WTC11 (cell line): Measurements from ENCODE around the gene NRG2. TPM values are rescaled to one million over a fixed set of nuclear protein-coding genes. Genes with fewer than 3 reads are reported as not detected.

ENCODE experiments used
- ATAC-seq: fragments of 200-7000 bp; cut with Tn5 transposase; 2 replicates; pipeline ENCODE4 v1.10.0; 2021; ENCODE audit warnings: mild to moderate bottlenecking, moderate library complexity
- CTCF ChIA-PET: fragments of 300-600 bp; sonication (Branson Sonifier 250); formaldehyde crosslinking; loops from one replicate; lab custom pipeline; 2021; ENCODE audit warnings: antibody characterized with exemption; lab: Charles Lee
- POLR2A ChIA-PET: fragments of 350-600 bp; sonication (Branson Sonifier 250); formaldehyde crosslinking; loops from one replicate; lab custom pipeline; 2021; ENCODE audit warnings: antibody characterized with exemption; lab: Charles Lee
- DNase-seq: peaks from one replicate; pipeline ENCODE4 v3.0.0; 2021; ENCODE audit warnings: low spot score
- H3K27ac Mint-ChIP-seq: 2 replicates; pipeline ENCODE4 v1.8.0; 2021; ENCODE audit warnings: mixed read lengths
- H3K27me3 Mint-ChIP-seq: 2 replicates; pipeline ENCODE4 v1.8.0; 2021; ENCODE audit warnings: low read depth, mild to moderate bottlenecking, moderate library complexity, mixed read lengths
- H3K36me3 Mint-ChIP-seq: 2 replicates; pipeline ENCODE4 v1.8.0; 2021; ENCODE audit warnings: mixed read lengths
- H3K4me1 Mint-ChIP-seq: 2 replicates; pipeline ENCODE4 v1.8.0; 2022; ENCODE audit warnings: mixed read lengths
- H3K4me3 Mint-ChIP-seq: 2 replicates; pipeline ENCODE4 v1.8.0; 2021; ENCODE audit warnings: mild to moderate bottlenecking, moderate library complexity, mixed read lengths
- H3K9me3 Mint-ChIP-seq: 2 replicates; pipeline ENCODE4 v1.8.0; 2021; ENCODE audit warnings: mixed read lengths
- CTCF ChIP-seq: fragments of 200-600 bp; IDR thresholded peaks from 2 replicates; pipeline ENCODE4 v1.8.0; 2022; ENCODE audit warnings: antibody characterized with exemption
- FOXP1 ChIP-seq: sonication (generic); formaldehyde crosslinking; IDR thresholded peaks from 2 replicates; pipeline ENCODE4 v1.8.0; 2022; ENCODE audit warnings: missing genetic modification reagents, mild to moderate bottlenecking, moderate library complexity, borderline replicate concordance
- GABPB1 ChIP-seq: sonication (generic); formaldehyde crosslinking; IDR thresholded peaks from 2 replicates; pipeline ENCODE4 v1.8.1; 2023; ENCODE audit warnings: mild to moderate bottlenecking, missing genetic modification reagents
- GRHL2 ChIP-seq: fragments of 250-450 bp; sonication (Bioruptor Pico); IDR thresholded peaks from 2 replicates; pipeline ENCODE4 v1.8.0; 2022; ENCODE audit warnings: mild to moderate bottlenecking, moderate library complexity; ENCODE audit not compliant: insufficient replicate concordance, severe bottlenecking
- NFATC4 ChIP-seq: fragments of 250-450 bp; sonication (Bioruptor Pico); IDR thresholded peaks from 2 replicates; pipeline ENCODE4 v1.9.0; 2021; ENCODE audit warnings: mild to moderate bottlenecking
- NR2C2 ChIP-seq: sonication (generic); formaldehyde crosslinking; IDR thresholded peaks from 2 replicates; pipeline ENCODE4 v1.8.0; 2022; ENCODE audit warnings: mild to moderate bottlenecking, missing genetic modification reagents
- SMAD3 ChIP-seq: sonication (generic); formaldehyde crosslinking; IDR thresholded peaks from 2 replicates; pipeline ENCODE4 v1.8.0; 2022; ENCODE audit warnings: missing genetic modification reagents, mild to moderate bottlenecking, borderline replicate concordance
- SMAD4 ChIP-seq: sonication (generic); formaldehyde crosslinking; IDR thresholded peaks from 2 replicates; pipeline ENCODE4 v1.8.0; 2022; ENCODE audit warnings: mild to moderate bottlenecking, missing genetic modification reagents
- ZNF138 ChIP-seq: sonication (generic); formaldehyde crosslinking; conservative IDR thresholded peaks from 2 replicates; pipeline ENCODE4 v1.8.1; 2022; ENCODE audit warnings: mild to moderate bottlenecking, moderate library complexity, missing genetic modification reagents
- ZNF219 ChIP-seq: sonication (generic); formaldehyde crosslinking; IDR thresholded peaks from 2 replicates; pipeline ENCODE4 v1.8.0; 2023; ENCODE audit warnings: missing genetic modification reagents, mild to moderate bottlenecking, borderline replicate concordance
- ZNF416 ChIP-seq: fragments of 250-450 bp; sonication (Bioruptor Pico); IDR thresholded peaks from 2 replicates; pipeline ENCODE4 v1.9.0; 2021; ENCODE audit warnings: mild to moderate bottlenecking, inconsistent platforms
- ZNF671 ChIP-seq: fragments of 250-450 bp; sonication (Bioruptor Pico); IDR thresholded peaks from 2 replicates; pipeline ENCODE4 v1.8.0; 2021; ENCODE audit warnings: mild to moderate bottlenecking
- total RNA-seq: library from RNA; stranded (reverse); gene quantifications from 3 replicates; pipeline ENCODE4 v1.2.3, GENCODE V29; 2021
- TF ChIP-seq, protein P1 (sequence below): sonication (generic); formaldehyde crosslinking; IDR thresholded peaks from 2 replicates; pipeline ENCODE4 v1.8.1; 2023; ENCODE audit warnings: mild to moderate bottlenecking, missing genetic modification reagents
- TF ChIP-seq, protein P2 (sequence below): sonication (generic); formaldehyde crosslinking; IDR thresholded peaks from 2 replicates; pipeline ENCODE4 v1.8.0; 2023; ENCODE audit warnings: missing genetic modification reagents, mild to moderate bottlenecking, borderline replicate concordance
- TF ChIP-seq, protein P3 (sequence below): sonication (generic); formaldehyde crosslinking; IDR thresholded peaks from 2 replicates; pipeline ENCODE4 v1.8.1; 2023; ENCODE audit warnings: mild to moderate bottlenecking, moderate library complexity, missing genetic modification reagents
- TF ChIP-seq, protein P4 (sequence below): sonication (generic); formaldehyde crosslinking; conservative IDR thresholded peaks from 2 replicates; pipeline ENCODE4 v1.8.1; 2022; ENCODE audit warnings: mild to moderate bottlenecking, missing genetic modification reagents
- TF ChIP-seq, protein P5 (sequence below): sonication (generic); formaldehyde crosslinking; IDR thresholded peaks from 2 replicates; pipeline ENCODE4 v1.8.0; 2023; ENCODE audit warnings: mild to moderate bottlenecking, missing genetic modification reagents

Gene NRG2
- total RNA-seq, 1 experiment from 2014 or later, result 0.44 TPM

- Mint-ChIP-seq H3K27ac (no peak overlapping the region), H3K4me3 (no peak overlapping the region), H3K9me3 (no peaks in the 10 kb centered on the region), H3K36me3 (no peaks in the 10 kb centered on the region), H3K4me1 (no peaks in the 10 kb centered on the region), H3K27me3 (peaks cover 3% of the 10 kb centered on the region)
- TF ChIP-seq FOXP1, result no peak
- TF ChIP-seq NR2C2 (CRISPR knock-in tag), result no peak
- no peak for TF ChIP-seq NFATC4 (CRISPR knock-in tag)
- TF ChIP-seq, protein P1, sequence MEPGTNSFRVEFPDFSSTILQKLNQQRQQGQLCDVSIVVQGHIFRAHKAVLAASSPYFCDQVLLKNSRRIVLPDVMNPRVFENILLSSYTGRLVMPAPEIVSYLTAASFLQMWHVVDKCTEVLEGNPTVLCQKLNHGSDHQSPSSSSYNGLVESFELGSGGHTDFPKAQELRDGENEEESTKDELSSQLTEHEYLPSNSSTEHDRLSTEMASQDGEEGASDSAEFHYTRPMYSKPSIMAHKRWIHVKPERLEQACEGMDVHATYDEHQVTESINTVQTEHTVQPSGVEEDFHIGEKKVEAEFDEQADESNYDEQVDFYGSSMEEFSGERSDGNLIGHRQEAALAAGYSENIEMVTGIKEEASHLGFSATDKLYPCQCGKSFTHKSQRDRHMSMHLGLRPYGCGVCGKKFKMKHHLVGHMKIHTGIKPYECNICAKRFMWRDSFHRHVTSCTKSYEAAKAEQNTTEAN (CRISPR knock-in tag), result no peak
- TF ChIP-seq, protein P2, sequence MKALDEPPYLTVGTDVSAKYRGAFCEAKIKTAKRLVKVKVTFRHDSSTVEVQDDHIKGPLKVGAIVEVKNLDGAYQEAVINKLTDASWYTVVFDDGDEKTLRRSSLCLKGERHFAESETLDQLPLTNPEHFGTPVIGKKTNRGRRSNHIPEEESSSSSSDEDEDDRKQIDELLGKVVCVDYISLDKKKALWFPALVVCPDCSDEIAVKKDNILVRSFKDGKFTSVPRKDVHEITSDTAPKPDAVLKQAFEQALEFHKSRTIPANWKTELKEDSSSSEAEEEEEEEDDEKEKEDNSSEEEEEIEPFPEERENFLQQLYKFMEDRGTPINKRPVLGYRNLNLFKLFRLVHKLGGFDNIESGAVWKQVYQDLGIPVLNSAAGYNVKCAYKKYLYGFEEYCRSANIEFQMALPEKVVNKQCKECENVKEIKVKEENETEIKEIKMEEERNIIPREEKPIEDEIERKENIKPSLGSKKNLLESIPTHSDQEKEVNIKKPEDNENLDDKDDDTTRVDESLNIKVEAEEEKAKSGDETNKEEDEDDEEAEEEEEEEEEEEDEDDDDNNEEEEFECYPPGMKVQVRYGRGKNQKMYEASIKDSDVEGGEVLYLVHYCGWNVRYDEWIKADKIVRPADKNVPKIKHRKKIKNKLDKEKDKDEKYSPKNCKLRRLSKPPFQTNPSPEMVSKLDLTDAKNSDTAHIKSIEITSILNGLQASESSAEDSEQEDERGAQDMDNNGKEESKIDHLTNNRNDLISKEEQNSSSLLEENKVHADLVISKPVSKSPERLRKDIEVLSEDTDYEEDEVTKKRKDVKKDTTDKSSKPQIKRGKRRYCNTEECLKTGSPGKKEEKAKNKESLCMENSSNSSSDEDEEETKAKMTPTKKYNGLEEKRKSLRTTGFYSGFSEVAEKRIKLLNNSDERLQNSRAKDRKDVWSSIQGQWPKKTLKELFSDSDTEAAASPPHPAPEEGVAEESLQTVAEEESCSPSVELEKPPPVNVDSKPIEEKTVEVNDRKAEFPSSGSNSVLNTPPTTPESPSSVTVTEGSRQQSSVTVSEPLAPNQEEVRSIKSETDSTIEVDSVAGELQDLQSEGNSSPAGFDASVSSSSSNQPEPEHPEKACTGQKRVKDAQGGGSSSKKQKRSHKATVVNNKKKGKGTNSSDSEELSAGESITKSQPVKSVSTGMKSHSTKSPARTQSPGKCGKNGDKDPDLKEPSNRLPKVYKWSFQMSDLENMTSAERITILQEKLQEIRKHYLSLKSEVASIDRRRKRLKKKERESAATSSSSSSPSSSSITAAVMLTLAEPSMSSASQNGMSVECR (CRISPR knock-in tag), result no peak
- TF ChIP-seq ZNF138 (CRISPR knock-in tag), result no peak
- TF ChIP-seq, protein P3, sequence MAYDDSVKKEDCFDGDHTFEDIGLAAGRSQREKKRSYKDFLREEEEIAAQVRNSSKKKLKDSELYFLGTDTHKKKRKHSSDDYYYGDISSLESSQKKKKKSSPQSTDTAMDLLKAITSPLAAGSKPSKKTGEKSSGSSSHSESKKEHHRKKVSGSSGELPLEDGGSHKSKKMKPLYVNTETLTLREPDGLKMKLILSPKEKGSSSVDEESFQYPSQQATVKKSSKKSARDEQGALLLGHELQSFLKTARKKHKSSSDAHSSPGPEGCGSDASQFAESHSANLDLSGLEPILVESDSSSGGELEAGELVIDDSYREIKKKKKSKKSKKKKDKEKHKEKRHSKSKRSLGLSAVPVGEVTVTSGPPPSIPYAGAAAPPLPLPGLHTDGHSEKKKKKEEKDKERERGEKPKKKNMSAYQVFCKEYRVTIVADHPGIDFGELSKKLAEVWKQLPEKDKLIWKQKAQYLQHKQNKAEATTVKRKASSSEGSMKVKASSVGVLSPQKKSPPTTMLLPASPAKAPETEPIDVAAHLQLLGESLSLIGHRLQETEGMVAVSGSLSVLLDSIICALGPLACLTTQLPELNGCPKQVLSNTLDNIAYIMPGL (CRISPR knock-in tag), result no peak
- TF ChIP-seq ZNF219 (CRISPR knock-in tag), result no peak
- TF ChIP-seq, protein P4, sequence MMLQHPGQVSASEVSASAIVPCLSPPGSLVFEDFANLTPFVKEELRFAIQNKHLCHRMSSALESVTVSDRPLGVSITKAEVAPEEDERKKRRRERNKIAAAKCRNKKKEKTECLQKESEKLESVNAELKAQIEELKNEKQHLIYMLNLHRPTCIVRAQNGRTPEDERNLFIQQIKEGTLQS (CRISPR knock-in tag), result no peak
- no peak for TF ChIP-seq SMAD3 (CRISPR knock-in tag)
- TF ChIP-seq, protein P5, sequence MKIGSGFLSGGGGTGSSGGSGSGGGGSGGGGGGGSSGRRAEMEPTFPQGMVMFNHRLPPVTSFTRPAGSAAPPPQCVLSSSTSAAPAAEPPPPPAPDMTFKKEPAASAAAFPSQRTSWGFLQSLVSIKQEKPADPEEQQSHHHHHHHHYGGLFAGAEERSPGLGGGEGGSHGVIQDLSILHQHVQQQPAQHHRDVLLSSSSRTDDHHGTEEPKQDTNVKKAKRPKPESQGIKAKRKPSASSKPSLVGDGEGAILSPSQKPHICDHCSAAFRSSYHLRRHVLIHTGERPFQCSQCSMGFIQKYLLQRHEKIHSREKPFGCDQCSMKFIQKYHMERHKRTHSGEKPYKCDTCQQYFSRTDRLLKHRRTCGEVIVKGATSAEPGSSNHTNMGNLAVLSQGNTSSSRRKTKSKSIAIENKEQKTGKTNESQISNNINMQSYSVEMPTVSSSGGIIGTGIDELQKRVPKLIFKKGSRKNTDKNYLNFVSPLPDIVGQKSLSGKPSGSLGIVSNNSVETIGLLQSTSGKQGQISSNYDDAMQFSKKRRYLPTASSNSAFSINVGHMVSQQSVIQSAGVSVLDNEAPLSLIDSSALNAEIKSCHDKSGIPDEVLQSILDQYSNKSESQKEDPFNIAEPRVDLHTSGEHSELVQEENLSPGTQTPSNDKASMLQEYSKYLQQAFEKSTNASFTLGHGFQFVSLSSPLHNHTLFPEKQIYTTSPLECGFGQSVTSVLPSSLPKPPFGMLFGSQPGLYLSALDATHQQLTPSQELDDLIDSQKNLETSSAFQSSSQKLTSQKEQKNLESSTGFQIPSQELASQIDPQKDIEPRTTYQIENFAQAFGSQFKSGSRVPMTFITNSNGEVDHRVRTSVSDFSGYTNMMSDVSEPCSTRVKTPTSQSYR (CRISPR knock-in tag), result no peak
- TF ChIP-seq GABPB1 (CRISPR knock-in tag), result no peak
- DNase-seq (no peak), ATAC-seq (no peak)
- POLR2A ChIA-PET, result no interaction called here
- CTCF ChIA-PET, result interaction anchor here (0.7 to 5.7 kb wide), 3 partner anchors 37 to 163 kb away, joined by 3 to 75 read pairs (median 5); partner anchors contain the start of gene PURA
These were observed 33.7 kb upstream of the NRG2 start for GRCh38 chr5:140076788-140077187.

- TF ChIP-seq GRHL2 (CRISPR knock-in tag) (no peak), ZNF671 (CRISPR knock-in tag) (no peak), SMAD4 (no peak), CTCF (no peak), SMAD3 (CRISPR knock-in tag) (no peak), ZNF416 (no peak)
- no peak overlapping the region for H3K4me3 Mint-ChIP-seq
- ChIA-PET POLR2A (no interaction called here), CTCF (interaction anchor here (1.5 to 5.7 kb wide), 2 partner anchors 68 to 163 kb away, joined by 5 to 75 read pairs; no protein-coding TSS in a partner anchor)
- peaks cover 3% of the 10 kb centered on the region for H3K27me3 Mint-ChIP-seq
- no peak overlapping the region for H3K27ac Mint-ChIP-seq
- no peaks in the 10 kb centered on the region for H3K4me1 Mint-ChIP-seq
- no peaks in the 10 kb centered on the region for H3K9me3 Mint-ChIP-seq
- H3K36me3 Mint-ChIP-seq, result no peaks in the 10 kb centered on the region
- DNase-seq (no peak), ATAC-seq (no peak)
These were observed 33.0 kb upstream of the NRG2 start for GRCh38 chr5:140076142-140076541.
